Activated T-helper 2 cell treated with anti-CD3 and anti-CD28 coated beads, Interferon-gamma antibody, Interleukin-2, Interleukin-4, amounts not matched to agents 10 μg/mL and 5 μg/mL and 100 μg/mL, durations not matched to agents 14 hours and 24 hours and 36 hours (primary cell): Measurements from ENCODE around the gene MTG2. TPM values are rescaled to one million over a fixed set of nuclear protein-coding genes. Genes with fewer than 3 reads are reported as not detected.

Source experiments
- DNase-seq: peaks from one replicate; pipeline ENCODE4 v3.0.0; 2021; ENCODE audit warnings: low spot score
- H3K27ac Mint-ChIP-seq: one replicate; pipeline ENCODE4 v1.8.0; 2021; ENCODE audit warnings: mixed read lengths
- H3K27me3 Mint-ChIP-seq: one replicate; pipeline ENCODE4 v1.8.0; 2021; ENCODE audit warnings: low read depth, mixed read lengths
- H3K36me3 Mint-ChIP-seq: one replicate; pipeline ENCODE4 v1.8.0; 2021; ENCODE audit warnings: low read depth, mixed read lengths
- H3K4me1 Mint-ChIP-seq: one replicate; pipeline ENCODE4 v1.8.0; 2021; ENCODE audit warnings: low read depth, mixed read lengths
- H3K4me3 Mint-ChIP-seq: one replicate; pipeline ENCODE4 v1.8.0; 2021; ENCODE audit warnings: low read depth, mild to moderate bottlenecking, moderate library complexity, mixed read lengths
- H3K9me3 Mint-ChIP-seq: one replicate; pipeline ENCODE4 v1.8.0; 2021; ENCODE audit warnings: mixed read lengths
- intact Hi-C: fragments of 100-400 bp; cut with micrococcal nuclease; formaldehyde crosslinking; loops from one replicate; pipeline ENCODE4 v1.15.1; 2023
- total RNA-seq: library from RNA; stranded (reverse); gene quantifications from 2 replicates; pipeline ENCODE4 v1.2.3, GENCODE V29; 2022

Gene MTG2
- total RNA-seq, 1 donor from 2014 or later, result 40.2 TPM

GRCh38 chr20:62246872-62247652 is 64.2 kb downstream of the MTG2 start:
- intact Hi-C loops, result no loop called here
- no peak overlapping the region for H3K4me3 Mint-ChIP-seq
- H3K27ac Mint-ChIP-seq, result no peak overlapping the region
- no peaks in the 10 kb centered on the region for H3K9me3 Mint-ChIP-seq
- H3K36me3 Mint-ChIP-seq, result no peaks in the 10 kb centered on the region
- H3K27me3 Mint-ChIP-seq, result no peaks in the 10 kb centered on the region
- DNase-seq, result no peak
- no peaks in the 10 kb centered on the region for H3K4me1 Mint-ChIP-seq

GRCh38 chr20:62248890-62249560 is 66.2 kb downstream of the MTG2 start:
- no peak overlapping the region for H3K4me3 Mint-ChIP-seq
- no peaks in the 10 kb centered on the region for H3K4me1 Mint-ChIP-seq
- H3K9me3 Mint-ChIP-seq, result no peaks in the 10 kb centered on the region
- no peak for DNase-seq
- H3K27me3 Mint-ChIP-seq, result no peaks in the 10 kb centered on the region
- intact Hi-C loops, result no loop called here
- H3K27ac Mint-ChIP-seq, result no peak overlapping the region
- no peaks in the 10 kb centered on the region for H3K36me3 Mint-ChIP-seq

GRCh38 chr20:62252342-62252966 is 69.6 kb downstream of the MTG2 start:
- H3K4me3 Mint-ChIP-seq, result no peak overlapping the region
- peaks cover 1% of the 10 kb centered on the region for H3K4me1 Mint-ChIP-seq
- no peak for DNase-seq
- H3K27ac Mint-ChIP-seq, result no peak overlapping the region
- H3K36me3 Mint-ChIP-seq, result peaks cover 2% of the 10 kb centered on the region
- intact Hi-C loops, result no loop called here
- H3K27me3 Mint-ChIP-seq, result no peaks in the 10 kb centered on the region
- no peaks in the 10 kb centered on the region for H3K9me3 Mint-ChIP-seq

Other genes with a start within 250 kb of the MTG2 start
- gene TAF4, start 117.1 kb upstream of the MTG2 start, total RNA-seq, result 23.6 and 26.9 TPM in 2 replicates
- gene LSM14B, start 60.6 kb upstream of the MTG2 start, total RNA-seq, result 42.9 and 45.0 TPM in 2 replicates
- gene PSMA7, start 39.6 kb upstream of the MTG2 start, total RNA-seq, result 405 and 434 TPM in 2 replicates
- 26.0 and 30.7 TPM in 2 replicates for gene SS18L1, start 39.3 kb upstream of the MTG2 start, total RNA-seq
- gene HRH3, start 37.2 kb downstream of the MTG2 start, total RNA-seq, result not detected in 2 replicates
- gene OSBPL2, start 55.5 kb downstream of the MTG2 start, total RNA-seq, result 29.3 and 29.9 TPM in 2 replicates
- 152 and 171 TPM in 2 replicates for gene ADRM1, start 120.0 kb downstream of the MTG2 start, total RNA-seq
- gene LAMA5, start 184.3 kb downstream of the MTG2 start, total RNA-seq, result 3.1 and 3.9 TPM in 2 replicates
- 2,020 and 2,085 TPM in 2 replicates for gene RPS21, start 204.1 kb downstream of the MTG2 start, total RNA-seq
- gene CABLES2, start 224.3 kb downstream of the MTG2 start, total RNA-seq, result 12.5 and 12.6 TPM in 2 replicates
- not detected in 2 replicates for gene RBBP8NL, start 244.5 kb downstream of the MTG2 start, total RNA-seq